ENCODE results near the gene SDK1. TPM values are rescaled to one million over a fixed set of nuclear protein-coding genes. Genes with fewer than 3 reads are reported as not detected.

The SDK1 gene
- total and polyA plus RNA-seq, 7 experiments from 2014 or later: 0.07 to 2.5 (median 0.54) TPM

DNA sequence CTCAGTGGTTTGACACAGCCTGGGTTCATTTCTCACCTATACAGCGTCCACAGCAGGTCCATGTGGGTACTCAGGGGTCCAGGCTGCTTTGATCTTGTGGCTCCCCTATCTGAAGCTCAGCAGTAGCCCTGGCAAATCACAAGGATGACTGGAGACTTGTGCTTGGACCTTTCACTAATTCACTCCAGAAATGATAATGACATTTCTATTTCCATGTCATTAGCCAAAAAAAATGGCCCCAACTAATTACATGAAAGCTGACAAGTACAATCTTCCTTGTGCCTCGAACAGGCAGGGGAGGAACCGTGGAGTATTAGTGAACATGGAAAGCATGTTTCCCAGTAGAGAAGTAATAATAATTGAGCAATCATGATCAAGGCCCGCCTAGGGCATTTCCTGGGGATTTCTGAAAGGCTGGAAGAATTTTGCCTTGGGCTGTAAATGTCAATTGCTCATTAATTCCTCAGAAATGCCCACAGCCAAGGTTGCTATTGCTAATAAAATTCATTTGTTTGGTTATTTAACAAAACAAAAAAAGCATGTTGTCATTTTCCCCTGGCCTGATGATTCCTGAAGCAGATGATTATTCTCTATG, 586.1 kb downstream of the SDK1 start:
- Mint-ChIP-seq H3K27ac (no peak overlapping the region), H3K4me1 (no peaks in the 10 kb centered on the region), H3K9me3 (peaks cover 0 to 1% (median 0%) of the 10 kb centered on the region in 11 donors), H3K27me3 (no peaks in the 10 kb centered on the region), H3K36me3 (no peaks in the 10 kb centered on the region), H3K4me3 (no peak overlapping the region)
- no peaks in the 10 kb centered on the region for H3K27me3 ChIP-seq (ENCODE audit: control insufficient read depth in 2 of 2, insufficient read depth in 2 of 2, low read length in 2 of 2)
- H3K9me3 ChIP-seq (ENCODE audit: control insufficient read depth in 2 of 3, low read length in 3 of 3): no peaks in the 10 kb centered on the region
- no peak overlapping the region for H3K4me3 ChIP-seq (ENCODE audit: low read length)
- no peaks in the 10 kb centered on the region for H3K4me1 ChIP-seq (ENCODE audit: control insufficient read depth in 2 of 2, insufficient read depth in 2 of 2, low read length in 2 of 2)
- H3K36me3 ChIP-seq (ENCODE audit: control insufficient read depth in 2 of 3, insufficient read depth in 3 of 3, low read length in 3 of 3): no peaks in the 10 kb centered on the region
- CTCF ChIA-PET: no interaction called here
- ATAC-seq (no peak), DNase-seq (no peak)
- no peak overlapping the region for H3K27ac ChIP-seq (ENCODE audit: low read depth, low read length)
- intact Hi-C loops (cut with micrococcal nuclease): no loop called here
- POLR2A ChIA-PET: no interaction called here

GRCh38 chr7:3888096-3888495, 587.0 kb downstream of the SDK1 start:
- ChIA-PET POLR2A (no interaction called here), CTCF (no interaction called here)
- H3K36me3 Mint-ChIP-seq: no peaks in the 10 kb centered on the region
- intact Hi-C loops (cut with micrococcal nuclease): no loop called here
- Histone ChIP-seq H3K4me3 (ENCODE audit: low read length) (no peak overlapping the region), H3K27ac (ENCODE audit: low read depth, low read length) (no peak overlapping the region), H3K27me3 (ENCODE audit: control insufficient read depth in 2 of 2, insufficient read depth in 2 of 2, low read length in 2 of 2) (no peaks in the 10 kb centered on the region), H3K36me3 (ENCODE audit: control insufficient read depth in 2 of 3, insufficient read depth in 3 of 3, low read length in 3 of 3) (no peaks in the 10 kb centered on the region), H3K4me1 (ENCODE audit: control insufficient read depth in 2 of 2, insufficient read depth in 2 of 2, low read length in 2 of 2) (no peaks in the 10 kb centered on the region), H3K9me3 (ENCODE audit: control insufficient read depth in 2 of 3, low read length in 3 of 3) (no peaks in the 10 kb centered on the region)
- peaks cover 0 to 1% (median 0%) of the 10 kb centered on the region in 11 donors for H3K9me3 Mint-ChIP-seq
- H3K27ac Mint-ChIP-seq: no peak overlapping the region
- ATAC-seq (no peak), DNase-seq (no peak)
- no peaks in the 10 kb centered on the region for H3K27me3 Mint-ChIP-seq
- H3K4me1 Mint-ChIP-seq: no peaks in the 10 kb centered on the region
- no peak overlapping the region for H3K4me3 Mint-ChIP-seq

DNA sequence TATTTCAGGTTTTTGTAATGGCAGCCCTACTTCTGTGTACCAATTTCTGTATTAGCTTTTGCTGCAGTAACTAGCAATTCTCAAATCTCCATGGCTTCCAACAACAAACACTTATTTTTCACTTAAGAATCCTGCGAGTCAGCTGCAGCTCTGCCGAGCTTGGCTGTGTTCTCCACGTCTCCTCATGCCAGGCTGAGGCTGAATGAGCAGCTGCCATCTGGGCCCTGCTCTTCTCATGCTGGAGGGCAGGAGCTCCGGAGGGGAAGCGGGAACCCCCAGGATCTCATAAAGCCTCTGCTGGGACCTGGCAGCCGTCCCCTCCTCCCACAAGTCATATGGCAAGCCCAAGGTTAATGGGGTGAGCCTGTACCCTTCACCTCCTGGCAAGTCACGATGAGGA, 591.1 kb downstream of the SDK1 start:
- DNase-seq (no peak), ATAC-seq (no peak)
- peak overlapping the region in 1 of 10 donors; percentile 30 for H3K4me3 Mint-ChIP-seq
- no peak overlapping the region for H3K4me3 ChIP-seq (ENCODE audit: low read length)
- ChIA-PET POLR2A (no interaction called here), CTCF (interaction anchor here (1.1 kb wide), 1 partner anchor 585 kb away, joined by 3 read pairs; no protein-coding TSS in a partner anchor)
- no peaks in the 10 kb centered on the region for H3K9me3 ChIP-seq (ENCODE audit: control insufficient read depth in 2 of 3, low read length in 3 of 3)
- H3K27me3 Mint-ChIP-seq: peaks cover 0 to 9% (median 0%) of the 10 kb centered on the region in 5 donors
- no peaks in the 10 kb centered on the region for H3K36me3 ChIP-seq (ENCODE audit: control insufficient read depth in 2 of 3, insufficient read depth in 3 of 3, low read length in 3 of 3)
- H3K27me3 ChIP-seq (ENCODE audit: control insufficient read depth in 2 of 2, insufficient read depth in 2 of 2, low read length in 2 of 2): no peaks in the 10 kb centered on the region
- no peaks in the 10 kb centered on the region for H3K4me1 ChIP-seq (ENCODE audit: control insufficient read depth in 2 of 2, insufficient read depth in 2 of 2, low read length in 2 of 2)
- H3K27ac ChIP-seq (ENCODE audit: low read depth, low read length): no peak overlapping the region
- H3K27ac Mint-ChIP-seq: no peak overlapping the region
- intact Hi-C loops (cut with micrococcal nuclease): no loop called here
- H3K4me1 Mint-ChIP-seq: peaks cover 0 to 1% (median 0%) of the 10 kb centered on the region in 7 donors
- peaks cover 0 to 1% (median 0%) of the 10 kb centered on the region in 11 donors for H3K9me3 Mint-ChIP-seq
- H3K36me3 Mint-ChIP-seq: no peaks in the 10 kb centered on the region

GRCh38 chr7:3892686-3893085, 591.6 kb downstream of the SDK1 start:
- no peaks in the 10 kb centered on the region for H3K9me3 ChIP-seq (ENCODE audit: control insufficient read depth in 2 of 3, low read length in 3 of 3)
- intact Hi-C loops (cut with micrococcal nuclease): no loop called here
- Mint-ChIP-seq H3K27ac (no peak overlapping the region), H3K36me3 (no peaks in the 10 kb centered on the region), H3K27me3 (peaks cover 0 to 9% (median 0%) of the 10 kb centered on the region in 5 donors), H3K4me1 (peaks cover 0 to 6% (median 0%) of the 10 kb centered on the region in 7 donors), H3K9me3 (peaks cover 0 to 1% (median 0%) of the 10 kb centered on the region in 11 donors), H3K4me3 (no peak overlapping the region)
- H3K27me3 ChIP-seq (ENCODE audit: control insufficient read depth in 2 of 2, insufficient read depth in 2 of 2, low read length in 2 of 2): no peaks in the 10 kb centered on the region
- POLR2A ChIA-PET: no interaction called here
- H3K27ac ChIP-seq (ENCODE audit: low read depth, low read length): no peak overlapping the region
- no peaks in the 10 kb centered on the region for H3K4me1 ChIP-seq (ENCODE audit: control insufficient read depth in 2 of 2, insufficient read depth in 2 of 2, low read length in 2 of 2)
- no peak overlapping the region for H3K4me3 ChIP-seq (ENCODE audit: low read length)
- no peaks in the 10 kb centered on the region for H3K36me3 ChIP-seq (ENCODE audit: control insufficient read depth in 2 of 3, insufficient read depth in 3 of 3, low read length in 3 of 3)
- DNase-seq (no peak), ATAC-seq (no peak)
- CTCF ChIA-PET: interaction anchor here (1.1 kb wide), 1 partner anchor 586 kb away, joined by 3 read pairs; no protein-coding TSS in a partner anchor

DNA sequence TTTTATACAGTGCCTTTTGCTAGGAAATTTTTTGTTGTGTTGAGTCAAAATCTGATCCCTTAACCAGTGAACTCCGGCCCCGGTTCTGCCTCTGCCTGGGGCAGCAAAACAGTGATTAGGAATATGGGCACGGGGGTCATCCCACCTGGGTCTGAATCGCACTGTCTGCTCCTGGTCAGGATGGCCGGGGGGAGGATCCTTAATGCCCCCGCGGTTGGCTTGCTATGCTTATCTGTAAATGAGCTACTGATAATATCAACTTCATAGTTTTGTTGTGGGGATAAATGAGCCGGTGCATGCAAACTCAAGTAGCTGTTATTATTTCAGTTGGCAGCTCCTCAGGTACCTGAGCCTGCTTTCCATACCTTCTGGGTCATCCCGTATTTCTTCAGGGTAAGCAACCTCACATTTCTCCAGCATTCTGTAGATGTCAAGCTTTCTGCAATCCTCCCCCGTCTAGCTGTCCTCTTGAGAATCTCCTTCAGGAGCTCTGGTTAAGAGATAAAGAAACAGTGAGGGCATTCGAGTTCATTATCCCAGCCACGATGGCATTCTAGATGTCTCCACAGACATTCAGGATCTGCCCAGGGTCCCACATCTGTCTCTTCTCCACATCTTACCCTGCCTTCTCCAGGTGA, 592.2 kb downstream of the SDK1 start:
- Histone ChIP-seq H3K27me3 (ENCODE audit: control insufficient read depth in 2 of 2, insufficient read depth in 2 of 2, low read length in 2 of 2) (no peaks in the 10 kb centered on the region), H3K4me1 (ENCODE audit: control insufficient read depth in 2 of 2, insufficient read depth in 2 of 2, low read length in 2 of 2) (no peaks in the 10 kb centered on the region), H3K9me3 (ENCODE audit: control insufficient read depth in 2 of 3, low read length in 3 of 3) (no peaks in the 10 kb centered on the region), H3K27ac (ENCODE audit: low read depth, low read length) (no peak overlapping the region), H3K4me3 (ENCODE audit: low read length) (no peak overlapping the region), H3K36me3 (ENCODE audit: control insufficient read depth in 2 of 3, insufficient read depth in 3 of 3, low read length in 3 of 3) (no peaks in the 10 kb centered on the region)
- peaks cover 0 to 9% (median 0%) of the 10 kb centered on the region in 5 donors for H3K27me3 Mint-ChIP-seq
- H3K27ac Mint-ChIP-seq: no peak overlapping the region
- CTCF ChIA-PET: no interaction called here
- POLR2A ChIA-PET: no interaction called here
- DNase-seq (no peak), ATAC-seq (no peak)
- H3K9me3 Mint-ChIP-seq: peaks cover 0 to 1% (median 0%) of the 10 kb centered on the region in 11 donors
- peaks cover 0 to 9% (median 0%) of the 10 kb centered on the region in 7 donors for H3K4me1 Mint-ChIP-seq
- no peak overlapping the region for H3K4me3 Mint-ChIP-seq
- H3K36me3 Mint-ChIP-seq: no peaks in the 10 kb centered on the region
- intact Hi-C loops (cut with micrococcal nuclease): no loop called here

- CTCF ChIA-PET: interaction anchor here (1.8 kb wide), 1 partner anchor 591 kb away, joined by 5 read pairs; no protein-coding TSS in a partner anchor
- POLR2A ChIA-PET: interaction anchor here (0.7 kb wide), 1 partner anchor 35 kb away, joined by 3 read pairs; no protein-coding TSS in a partner anchor
- ATAC-seq: no peak
These were observed 592.7 kb downstream of the SDK1 start for GRCh38 chr7:3893789-3894153.

More at GRCh38 chr7:3893789-3894153, 592.7 kb downstream of the SDK1 start:
- Histone ChIP-seq H3K27me3 (ENCODE audit: control insufficient read depth in 2 of 2, insufficient read depth in 2 of 2, low read length in 2 of 2) (no peaks in the 10 kb centered on the region), H3K4me3 (ENCODE audit: low read length) (no peak overlapping the region), H3K36me3 (ENCODE audit: control insufficient read depth in 2 of 3, insufficient read depth in 3 of 3, low read length in 3 of 3) (no peaks in the 10 kb centered on the region), H3K4me1 (ENCODE audit: control insufficient read depth in 2 of 2, insufficient read depth in 2 of 2, low read length in 2 of 2) (no peaks in the 10 kb centered on the region), H3K27ac (ENCODE audit: low read depth, low read length) (no peak overlapping the region), H3K9me3 (ENCODE audit: control insufficient read depth in 2 of 3, low read length in 3 of 3) (no peaks in the 10 kb centered on the region)
- H3K9me3 Mint-ChIP-seq: peaks cover 0 to 1% (median 0%) of the 10 kb centered on the region in 11 donors
- H3K36me3 Mint-ChIP-seq: no peaks in the 10 kb centered on the region
- intact Hi-C loops (cut with micrococcal nuclease): no loop called here
- peaks cover 0 to 9% (median 0%) of the 10 kb centered on the region in 7 donors for H3K4me1 Mint-ChIP-seq
- H3K27ac Mint-ChIP-seq: no peak overlapping the region
- no peak for DNase-seq
- peaks cover 0 to 9% (median 0%) of the 10 kb centered on the region in 5 donors for H3K27me3 Mint-ChIP-seq
- H3K4me3 Mint-ChIP-seq: no peak overlapping the region

Data from naive thymus-derived CD4-positive, alpha-beta T cell (primary cell).